Mesenchymal stem cell (in vitro differentiated cells and primary cell): Measurements from ENCODE around the gene NREP.

Experiments used
- DNase-seq: peaks from one replicate; pipeline ENCODE4 v3.0.0-alpha.2; 2013
- H2AFZ ChIP-seq: one replicate; pipeline ENCODE4 v1.6.1; 2013; ENCODE audit warnings: low read depth, mild to moderate bottlenecking, control low read depth, inconsistent platforms, low read length, moderate library complexity
- H2AK5ac ChIP-seq: 2 replicates; pipeline ENCODE4 v1.6.1; 2013; ENCODE audit warnings: low read length, moderate library complexity, mild to moderate bottlenecking, inconsistent platforms; ENCODE audit not compliant: severe bottlenecking
- H2BK120ac ChIP-seq: one replicate; pipeline ENCODE4 v1.6.1; 2013; ENCODE audit warnings: low read depth, mild to moderate bottlenecking, inconsistent platforms, low read length, moderate library complexity
- H2BK12ac ChIP-seq, 2 experiments: one replicate each; pipeline ENCODE4 v1.6.1; 2013; ENCODE audit warnings: inconsistent platforms in 2 of 2, low read length in 2 of 2, mild to moderate bottlenecking in 2 of 2, moderate library complexity in 2 of 2, control low read depth in 1 of 2
- H2BK15ac ChIP-seq: one replicate; pipeline ENCODE4 v1.6.1; 2013; ENCODE audit warnings: mild to moderate bottlenecking, low read depth, inconsistent platforms; ENCODE audit not compliant: poor library complexity, severe bottlenecking
- H2BK5ac ChIP-seq: 2 replicates; pipeline ENCODE4 v1.6.1; 2013; ENCODE audit warnings: low read depth, mild to moderate bottlenecking, low read length, control low read depth, inconsistent platforms; ENCODE audit not compliant: poor library complexity, severe bottlenecking
- H3K14ac ChIP-seq, 2 experiments: one replicate each; pipeline ENCODE4 v1.6.1; 2013; ENCODE audit warnings: inconsistent platforms in 2 of 2, low read length in 2 of 2, control low read depth in 1 of 2, mild to moderate bottlenecking in 1 of 2, moderate library complexity in 1 of 2
- H3K18ac ChIP-seq, 2 experiments: one replicate each; pipeline ENCODE4 v1.6.1; 2013; ENCODE audit warnings: inconsistent platforms in 2 of 2, low read length in 2 of 2, control low read depth in 1 of 2, low read depth in 1 of 2, mild to moderate bottlenecking in 1 of 2
- H3K23ac ChIP-seq, 2 experiments: one replicate each; pipeline ENCODE4 v1.6.1; 2013; ENCODE audit warnings: inconsistent platforms in 2 of 2, low read length in 2 of 2, mild to moderate bottlenecking in 2 of 2, moderate library complexity in 2 of 2, control low read depth in 1 of 2
- H3K27ac ChIP-seq: 2 replicates; pipeline ENCODE4 v1.5.1; 2013; ENCODE audit warnings: mild to moderate bottlenecking, moderate library complexity, low read length, control low read depth, inconsistent platforms; ENCODE audit not compliant: poor library complexity, severe bottlenecking
- H3K27me3 ChIP-seq, 2 experiments: 2 replicates each; pipeline versions ENCODE4 v1.6.1 to v1.7.0; 2013; ENCODE audit warnings: low read length in 2 of 2, mild to moderate bottlenecking in 2 of 2, moderate library complexity in 2 of 2, control low read depth in 1 of 2, inconsistent platforms in 1 of 2; ENCODE audit not compliant: control insufficient read depth in 1 of 2, insufficient read depth in 1 of 2
- H3K36me3 ChIP-seq, 2 experiments: 2 replicates each; pipeline versions ENCODE4 v1.6.1 to v1.7.0; 2013; ENCODE audit warnings: low read length in 2 of 2, control low read depth in 1 of 2, inconsistent platforms in 1 of 2, low read depth in 1 of 2, mild to moderate bottlenecking in 1 of 2; ENCODE audit not compliant: insufficient read depth in 2 of 2, control insufficient read depth in 1 of 2
- H3K4ac ChIP-seq, 2 experiments: one replicate each; pipeline ENCODE4 v1.6.1; 2013; ENCODE audit warnings: inconsistent platforms in 2 of 2, low read length in 2 of 2, mild to moderate bottlenecking in 2 of 2, moderate library complexity in 2 of 2, control low read depth in 1 of 2, low read depth in 1 of 2
- H3K4me1 ChIP-seq: 2 replicates; pipeline ENCODE4 v1.6.1; 2013; ENCODE audit warnings: low read depth, low read length, control low read depth; ENCODE audit not compliant: control insufficient read depth, insufficient read depth
- H3K4me2 ChIP-seq: 2 replicates; pipeline ENCODE4 v1.6.1; 2013; ENCODE audit warnings: low read length, mild to moderate bottlenecking, inconsistent platforms; ENCODE audit not compliant: poor library complexity, severe bottlenecking
- H3K4me3 ChIP-seq, 2 experiments: 2 replicates each; pipeline versions ENCODE4 v1.5.1 to v1.7.0; 2013; ENCODE audit warnings: low read length in 2 of 2, mild to moderate bottlenecking in 2 of 2, control low read depth in 1 of 2, low read depth in 1 of 2; ENCODE audit not compliant: insufficient read depth in 1 of 2
- H3K79me1 ChIP-seq: replicated peaks from 2 replicates; pipeline ENCODE4 v1.6.1; 2013; ENCODE audit warnings: mild to moderate bottlenecking, control low read depth, low read length, inconsistent platforms; ENCODE audit not compliant: poor library complexity, severe bottlenecking
- H3K9ac ChIP-seq: 2 replicates; pipeline ENCODE4 v1.7.0; 2013; ENCODE audit warnings: mild to moderate bottlenecking, low read length, moderate library complexity
- H3K9me3 ChIP-seq: 2 replicates; pipeline ENCODE4 v1.7.0; 2013; ENCODE audit warnings: mild to moderate bottlenecking, low read length; ENCODE audit not compliant: control insufficient read depth
- H4K8ac ChIP-seq: one replicate; pipeline ENCODE4 v1.6.1; 2013; ENCODE audit warnings: inconsistent platforms, mild to moderate bottlenecking, low read length, moderate library complexity
- H4K91ac ChIP-seq: one replicate; pipeline ENCODE4 v1.6.1; 2013; ENCODE audit warnings: mild to moderate bottlenecking, low read length, inconsistent platforms
- WGBS: methylation state at CpG from one replicate; pipeline ENCODE4 v1.1.7; 2013; ENCODE audit warnings: mixed read lengths; 5-methylcytosine and 5-hydroxymethylcytosine counted together

The NREP gene

DNA sequence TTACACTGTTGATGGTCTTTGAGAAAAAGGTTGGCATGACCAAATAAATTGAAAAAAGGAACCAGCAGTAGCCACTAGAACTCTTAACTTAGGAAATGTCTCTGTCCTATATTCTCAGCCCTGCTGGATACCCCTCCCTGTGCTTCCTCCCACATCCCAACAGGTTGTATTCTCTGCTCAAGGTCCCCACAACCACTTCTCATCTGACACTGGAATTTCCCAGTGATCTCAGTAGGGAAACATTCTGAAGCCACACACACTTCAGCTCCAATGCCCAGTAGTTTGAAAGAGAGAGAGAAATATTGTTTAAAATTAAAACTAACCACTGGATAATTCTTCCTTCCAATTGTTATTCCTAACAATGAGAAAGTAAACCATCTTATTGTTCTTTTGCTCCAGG is 30.0 kb upstream of the NREP start:
- Histone ChIP-seq H2BK12ac (no peak overlapping the region), H3K18ac (no peak overlapping the region), H3K9ac (no peak overlapping the region), H3K9me3 (no peaks in the 10 kb centered on the region), H3K14ac (no peak overlapping the region), H3K23ac (no peak overlapping the region), H3K27ac (no peak overlapping the region), H2BK120ac (no peak overlapping the region), H4K91ac (no peak overlapping the region), H3K27me3 (no peaks in the 10 kb centered on the region), H3K4me1 (no peaks in the 10 kb centered on the region), H2AFZ (no peak overlapping the region), H2AK5ac (no peak overlapping the region), H3K4me3 (no peak overlapping the region), H4K8ac (no peak overlapping the region), H3K36me3 (no peaks in the 10 kb centered on the region), H3K4ac (no peak overlapping the region), H3K4me2 (no peak overlapping the region), H3K79me1 (no peaks in the 10 kb centered on the region), H2BK15ac (no peak overlapping the region), H2BK5ac (no peak overlapping the region)
- no peak for DNase-seq

DNA sequence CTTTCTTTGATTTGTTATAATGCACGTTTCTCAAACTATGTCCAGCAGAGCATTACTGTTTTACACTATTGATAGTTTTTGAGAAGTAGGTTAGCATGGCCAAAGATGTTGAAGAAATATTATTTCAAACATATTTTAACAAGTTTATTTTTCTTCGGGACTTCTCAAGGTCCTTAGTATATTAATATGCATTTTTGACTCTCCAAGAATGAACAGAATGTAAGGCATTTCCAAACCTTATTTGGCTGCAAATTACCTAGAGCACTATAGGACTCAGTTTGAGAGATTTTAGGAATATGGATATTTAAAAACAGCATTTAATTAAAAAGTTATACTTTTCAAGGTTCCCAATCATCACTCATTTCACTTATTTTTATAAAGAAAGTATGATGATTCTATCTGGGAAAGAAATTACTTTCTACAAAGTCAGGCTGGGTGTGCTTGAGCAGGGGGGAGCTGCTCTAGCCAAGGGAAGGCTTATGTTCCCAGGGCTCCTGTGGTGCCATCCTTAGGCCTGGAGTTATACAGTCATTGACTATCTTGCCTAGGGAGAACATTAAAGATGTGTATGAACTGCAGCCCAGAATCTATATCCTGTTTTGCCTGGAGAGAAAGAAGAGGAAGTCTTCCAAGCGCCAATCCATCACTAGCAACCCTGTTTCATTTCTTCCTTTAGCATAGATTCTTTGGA is 27.6 kb upstream of the NREP start:
- Histone ChIP-seq H2BK5ac (no peak overlapping the region), H3K4me2 (no peak overlapping the region), H3K27me3 (no peaks in the 10 kb centered on the region), H3K4me3 (no peak overlapping the region), H3K4me1 (no peaks in the 10 kb centered on the region), H2BK12ac (no peak overlapping the region), H2BK120ac (no peak overlapping the region), H3K23ac (no peak overlapping the region), H3K79me1 (no peaks in the 10 kb centered on the region), H4K91ac (no peak overlapping the region), H3K4ac (no peak overlapping the region), H3K36me3 (no peaks in the 10 kb centered on the region), H3K9ac (no peak overlapping the region), H4K8ac (no peak overlapping the region), H2BK15ac (no peak overlapping the region), H3K9me3 (no peaks in the 10 kb centered on the region), H3K14ac (no peak overlapping the region), H2AK5ac (no peak overlapping the region), H2AFZ (no peak overlapping the region), H3K27ac (no peak overlapping the region), H3K18ac (no peak overlapping the region)
- no peak for DNase-seq
- no CpG with 5 or more reads among the region's 3 CpGs for WGBS

DNA sequence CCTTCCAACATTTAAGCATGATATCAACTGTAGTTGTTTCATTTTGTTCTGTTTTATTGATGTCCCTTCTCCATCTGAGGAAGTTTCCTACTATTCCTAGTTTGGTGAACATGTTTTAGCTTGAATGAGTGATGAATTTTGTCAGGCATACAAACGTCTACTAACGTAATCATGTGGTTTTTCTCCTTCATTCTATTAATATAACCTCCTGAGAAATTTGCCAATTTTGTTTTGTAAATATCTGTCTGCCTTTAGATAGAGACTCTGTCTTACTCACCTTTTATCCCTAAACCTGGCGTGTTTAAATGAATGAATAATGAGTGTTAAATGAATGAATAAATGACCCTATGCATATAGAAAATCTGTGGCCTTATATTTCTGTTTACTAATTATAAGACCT is 26.5 kb upstream of the NREP start:
- H3K79me1 ChIP-seq, result no peaks in the 10 kb centered on the region
- WGBS, result no CpG with 5 or more reads among the region's 3 CpGs
- H4K8ac ChIP-seq, result no peak overlapping the region
- no peak overlapping the region for H3K9ac ChIP-seq
- no peak overlapping the region for H2AFZ ChIP-seq
- H2BK5ac ChIP-seq, result no peak overlapping the region
- no peak overlapping the region for H3K27ac ChIP-seq
- H3K4me1 ChIP-seq, result no peaks in the 10 kb centered on the region
- H3K23ac ChIP-seq, result no peak overlapping the region
- no peak overlapping the region for H2BK15ac ChIP-seq
- H3K4me2 ChIP-seq, result no peak overlapping the region
- H4K91ac ChIP-seq, result no peak overlapping the region
- no peak overlapping the region for H3K14ac ChIP-seq
- H3K4ac ChIP-seq, result no peak overlapping the region
- no peak for DNase-seq
- H2AK5ac ChIP-seq, result no peak overlapping the region
- no peaks in the 10 kb centered on the region for H3K9me3 ChIP-seq
- no peak overlapping the region for H3K18ac ChIP-seq
- no peaks in the 10 kb centered on the region for H3K27me3 ChIP-seq
- no peaks in the 10 kb centered on the region for H3K36me3 ChIP-seq
- no peak overlapping the region for H3K4me3 ChIP-seq
- H2BK12ac ChIP-seq, result no peak overlapping the region
- H2BK120ac ChIP-seq, result no peak overlapping the region

DNA sequence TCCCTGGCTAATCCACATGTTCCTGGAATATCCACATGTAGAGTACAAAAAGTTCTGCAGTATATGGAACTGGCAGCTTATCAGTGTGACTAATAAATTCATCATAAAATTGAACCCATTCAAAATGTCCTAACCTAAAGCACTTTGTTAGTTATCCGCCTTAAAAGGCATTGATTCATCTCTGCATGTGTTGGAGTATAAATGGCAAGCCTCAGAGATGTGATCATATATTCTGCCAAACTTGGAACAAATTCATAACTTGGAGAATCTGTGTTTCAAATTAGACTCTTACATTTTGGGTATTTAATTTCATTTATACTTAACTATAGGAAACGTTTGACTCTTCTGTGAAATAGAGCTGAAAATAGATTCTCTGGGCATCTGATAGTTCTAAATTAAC is 25.2 kb upstream of the NREP start:
- Histone ChIP-seq H2BK120ac (no peak overlapping the region), H3K4me3 (no peak overlapping the region), H2AFZ (no peak overlapping the region), H3K18ac (no peak overlapping the region), H3K14ac (no peak overlapping the region), H3K27me3 (no peaks in the 10 kb centered on the region), H3K79me1 (no peaks in the 10 kb centered on the region), H3K9ac (no peak overlapping the region), H3K4ac (no peak overlapping the region), H4K8ac (no peak overlapping the region), H4K91ac (no peak overlapping the region), H3K4me2 (no peak overlapping the region), H2BK12ac (no peak overlapping the region), H3K4me1 (no peaks in the 10 kb centered on the region), H3K9me3 (no peaks in the 10 kb centered on the region), H2BK15ac (no peak overlapping the region), H3K36me3 (no peaks in the 10 kb centered on the region), H3K27ac (no peak overlapping the region), H2BK5ac (no peak overlapping the region), H2AK5ac (no peak overlapping the region), H3K23ac (no peak overlapping the region)
- no CpG with 5 or more reads among the region's 2 CpGs for WGBS
- no peak for DNase-seq
